Thoracic aorta endothelial cell (primary cell): ENCODE results near the gene CTNNA3. TPM values are rescaled to one million over a fixed set of nuclear protein-coding genes. Genes with fewer than 3 reads are reported as not detected.

Experiments
- small RNA-seq: library from RNA; depleted of rRNA; stranded (forward); fragments of <200 nt; gene quantifications from one replicate; pipeline ENCODE3, GENCODE V24; 2012
- total RNA-seq: library from RNA; depleted of rRNA; stranded (reverse); fragments of >200 nt; gene quantifications from 2 replicates; pipeline ENCODE4 v1.2.3, GENCODE V29; 2012

CTNNA3 gene
- not detected in 2 replicates for total RNA-seq

GRCh38 chr10:67696029-67696428 is at the start of gene CTNNA3:
TSS of gene CTNNA3 (minus strand) at chr10:67696195.

GRCh38 chr10:66925896-66926715 is 769.9 kb downstream of the CTNNA3 start, which contains the start of gene LRRTM3:
TSS of gene LRRTM3 (plus strand) at chr10:66926036.

Small RNAs within 50 kb of the gene (small RNA-seq; reads per million reads assigned to genes)
- not detected for gene AL607023.1
- not detected for gene MIR7151

Other genes starting within 250 kb of the CTNNA3 start
- gene DNAJC12, start 142.0 kb upstream of the CTNNA3 start, total RNA-seq: 0.14 and 0.53 TPM in 2 replicates
- gene SIRT1, start 188.5 kb upstream of the CTNNA3 start, total RNA-seq: 18.3 and 19.0 TPM in 2 replicates